ENCODE data around the gene NT5DC3.

- TF ChIP-seq CTCF (IDR thresholded peaks at IDR 0.05) (no peak), POLR2A (IDR thresholded peaks at IDR 0.05) (no peak)
These were observed 4.7 kb downstream of the NT5DC3 start for GRCh38 chr12:103836345-103836744.
